Measurements from ENCODE around the gene AQP6.
"Not testable (repeated sequence)": the region's sequence is repeated elsewhere in the genome, so short reads cannot be mapped to it uniquely, and the experiment has no call there.

The AQP6 gene

DNA sequence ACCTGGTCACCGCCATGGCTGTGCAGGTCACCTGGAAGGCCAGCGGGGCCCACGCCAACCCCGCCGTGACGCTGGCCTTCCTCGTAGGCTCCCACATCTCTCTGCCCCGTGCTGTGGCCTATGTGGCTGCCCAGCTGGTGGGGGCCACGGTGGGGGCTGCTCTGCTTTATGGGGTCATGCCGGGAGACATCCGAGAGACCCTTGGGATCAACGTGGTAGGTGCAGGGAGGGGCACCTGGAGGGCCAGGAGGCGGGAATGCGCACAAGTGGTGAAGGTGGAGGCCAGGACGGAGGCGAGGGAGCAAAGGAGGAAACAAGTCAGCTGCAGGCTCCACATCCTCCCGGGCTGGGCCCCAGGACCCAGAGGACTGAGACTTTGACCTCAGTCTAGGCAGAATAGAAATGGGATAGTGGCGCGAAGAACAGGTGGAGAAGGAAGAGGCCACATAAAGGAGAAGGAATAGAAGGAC lies 649 bp downstream of the AQP6 start:
- DNase-seq = no peak

DNA sequence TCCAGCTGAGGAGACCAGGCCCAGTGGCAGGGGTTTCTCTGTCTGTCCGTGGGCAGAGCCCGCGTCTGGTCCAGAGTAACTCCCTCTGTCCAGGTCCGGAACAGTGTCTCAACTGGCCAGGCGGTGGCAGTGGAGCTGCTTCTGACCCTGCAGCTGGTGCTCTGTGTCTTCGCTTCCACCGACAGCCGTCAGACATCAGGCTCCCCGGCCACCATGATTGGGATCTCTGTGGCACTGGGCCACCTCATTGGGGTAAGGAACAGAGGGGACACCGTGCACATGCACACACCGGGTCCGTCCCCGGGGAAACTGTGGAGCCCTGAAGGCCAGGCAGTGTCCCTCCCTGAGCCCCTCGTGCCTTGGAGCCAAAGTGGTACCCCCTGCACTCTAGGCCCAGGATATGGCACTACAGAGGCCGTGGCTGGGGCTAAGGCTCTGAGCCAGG lies 1.5 kb downstream of the AQP6 start:
- DNase-seq = no peak

DNA sequence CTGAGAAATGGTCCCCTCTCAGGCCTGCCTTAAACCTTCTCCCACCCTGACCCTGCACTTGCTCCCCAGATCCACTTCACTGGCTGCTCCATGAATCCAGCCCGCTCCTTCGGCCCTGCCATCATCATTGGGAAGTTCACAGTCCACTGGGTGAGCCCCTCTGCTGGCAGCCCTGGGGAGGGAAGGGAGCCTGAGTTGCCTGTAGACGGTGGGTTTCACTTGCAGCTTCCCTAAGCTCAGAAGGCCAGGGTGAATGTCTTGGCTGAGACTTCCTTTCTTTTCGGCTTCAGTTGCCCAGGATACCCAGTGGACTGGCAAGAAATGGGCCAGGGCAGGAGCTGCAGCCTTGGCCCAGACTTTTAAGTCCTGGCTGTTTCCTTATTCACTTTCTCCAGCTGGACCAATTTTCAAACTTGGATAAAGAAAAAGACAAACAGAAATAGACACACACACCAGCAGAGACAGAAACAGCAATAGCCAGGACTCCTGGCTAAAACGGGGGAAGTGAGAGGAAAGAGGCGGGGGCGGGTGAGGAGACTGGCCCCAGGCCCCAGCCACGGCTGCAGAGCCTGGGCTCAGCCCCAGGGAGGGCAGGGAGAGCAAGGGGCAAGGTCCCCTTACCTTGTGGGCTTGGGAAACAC lies 2.0 kb downstream of the AQP6 start:
- DNase-seq = no peak

DNA sequence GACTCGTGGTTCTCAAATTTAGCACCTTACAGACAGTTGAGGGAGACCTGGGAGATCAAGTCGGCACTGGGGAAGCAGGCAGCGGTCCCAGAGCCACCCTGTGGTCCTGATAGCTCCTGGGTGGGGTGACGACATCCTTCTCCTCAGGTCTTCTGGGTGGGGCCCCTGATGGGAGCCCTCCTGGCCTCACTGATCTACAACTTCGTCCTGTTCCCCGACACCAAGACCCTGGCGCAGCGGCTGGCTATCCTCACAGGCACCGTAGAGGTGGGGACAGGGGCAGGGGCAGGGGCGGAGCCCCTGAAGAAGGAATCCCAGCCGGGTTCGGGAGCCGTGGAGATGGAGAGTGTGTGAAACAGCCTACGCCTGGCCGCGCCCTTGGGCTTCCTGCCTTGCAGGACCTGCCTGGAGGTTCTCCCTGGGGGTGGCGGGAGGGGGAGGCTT lies 2.6 kb downstream of the AQP6 start:
- DNase-seq = no peak

DNA sequence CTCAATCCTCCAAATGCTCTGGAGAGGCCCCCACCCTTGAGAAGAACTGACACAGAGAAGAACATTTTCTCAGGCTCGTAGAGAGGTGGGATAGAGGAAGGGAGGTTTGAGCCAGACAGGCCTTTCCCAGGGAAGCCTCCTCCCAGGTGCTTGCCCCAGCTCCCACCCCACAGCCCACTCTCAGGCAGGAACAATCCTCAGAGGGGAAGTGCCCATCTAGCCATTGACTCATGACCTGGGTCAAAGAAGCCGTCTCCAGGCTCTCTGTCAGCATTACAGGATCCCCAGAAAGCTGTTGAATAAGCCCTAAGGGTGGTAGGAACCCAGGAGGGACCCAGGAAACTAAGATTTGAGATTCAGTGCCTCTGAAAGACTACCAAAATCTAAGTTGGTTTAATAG lies 3.8 kb downstream of the AQP6 start:
- no peak for DNase-seq

DNA sequence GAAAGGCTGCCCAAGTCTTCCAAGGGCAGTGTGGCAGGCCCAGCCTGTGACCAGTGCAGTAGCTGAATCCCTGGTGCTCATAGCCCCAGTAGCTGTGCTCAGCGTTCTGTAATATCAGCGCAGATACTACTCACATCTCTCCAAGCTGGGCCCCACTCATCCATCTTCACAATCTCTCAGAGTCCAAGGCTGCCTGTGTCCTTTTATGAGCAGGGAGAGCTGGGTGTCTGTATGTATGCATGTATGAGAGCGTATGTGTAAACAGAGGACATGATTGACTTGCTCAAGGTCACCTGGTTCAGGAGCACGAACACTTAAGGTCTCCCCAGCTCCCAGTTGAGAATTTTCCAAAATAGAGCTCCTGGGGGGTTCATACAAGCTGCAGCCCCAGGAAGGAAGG lies 5.4 kb downstream of the AQP6 start:
- DNase-seq = no peak

DNA sequence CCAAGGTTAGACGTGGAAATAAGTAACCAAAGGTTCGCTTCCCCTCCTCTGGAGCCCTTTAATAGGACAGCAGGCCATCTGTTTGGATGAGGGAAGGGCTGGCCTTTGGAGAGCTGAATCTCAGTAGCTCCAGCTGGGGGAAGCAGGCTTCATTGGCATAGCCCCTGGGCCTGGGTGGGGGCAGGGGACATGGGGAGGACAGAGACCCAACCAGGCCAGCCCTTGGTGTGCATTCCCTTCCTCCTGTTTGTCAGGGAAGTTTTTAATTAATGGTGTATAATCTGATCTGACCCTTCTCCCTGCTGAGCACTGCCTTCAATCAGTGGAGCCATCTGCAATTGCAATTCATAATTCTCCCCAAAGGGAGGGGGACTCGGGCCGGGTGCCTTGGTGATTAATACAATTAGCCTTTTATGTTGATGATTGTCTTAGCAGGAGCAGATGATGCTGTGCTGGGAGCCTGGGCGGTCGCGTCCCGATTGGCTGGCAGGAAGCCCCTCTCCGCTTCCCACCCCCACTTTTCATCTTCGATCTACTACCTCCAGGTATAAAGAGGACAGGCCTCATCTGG lies 6.4 kb downstream of the AQP6 start:
- DNase-seq = no peak

DNA sequence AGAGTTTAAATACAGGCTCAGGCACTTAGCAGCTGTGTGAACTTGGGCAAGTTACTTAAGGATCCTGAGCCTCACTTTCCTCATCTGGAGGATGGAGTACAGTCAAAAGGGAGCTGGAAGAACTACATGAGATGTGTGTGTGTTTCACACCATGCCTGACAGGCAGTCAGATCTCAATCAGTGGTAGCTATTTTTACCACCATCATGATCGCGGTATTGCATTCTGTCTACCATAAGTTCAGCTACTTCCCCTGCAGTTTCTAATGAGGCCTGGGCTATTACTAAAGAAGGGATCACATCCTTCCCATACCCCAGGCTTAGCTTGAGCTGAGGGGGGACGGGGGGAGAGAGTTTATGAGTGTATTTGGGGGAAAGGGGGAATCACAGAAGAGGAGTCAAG lies 7.0 kb downstream of the AQP6 start:
- DNase-seq = no peak

DNA sequence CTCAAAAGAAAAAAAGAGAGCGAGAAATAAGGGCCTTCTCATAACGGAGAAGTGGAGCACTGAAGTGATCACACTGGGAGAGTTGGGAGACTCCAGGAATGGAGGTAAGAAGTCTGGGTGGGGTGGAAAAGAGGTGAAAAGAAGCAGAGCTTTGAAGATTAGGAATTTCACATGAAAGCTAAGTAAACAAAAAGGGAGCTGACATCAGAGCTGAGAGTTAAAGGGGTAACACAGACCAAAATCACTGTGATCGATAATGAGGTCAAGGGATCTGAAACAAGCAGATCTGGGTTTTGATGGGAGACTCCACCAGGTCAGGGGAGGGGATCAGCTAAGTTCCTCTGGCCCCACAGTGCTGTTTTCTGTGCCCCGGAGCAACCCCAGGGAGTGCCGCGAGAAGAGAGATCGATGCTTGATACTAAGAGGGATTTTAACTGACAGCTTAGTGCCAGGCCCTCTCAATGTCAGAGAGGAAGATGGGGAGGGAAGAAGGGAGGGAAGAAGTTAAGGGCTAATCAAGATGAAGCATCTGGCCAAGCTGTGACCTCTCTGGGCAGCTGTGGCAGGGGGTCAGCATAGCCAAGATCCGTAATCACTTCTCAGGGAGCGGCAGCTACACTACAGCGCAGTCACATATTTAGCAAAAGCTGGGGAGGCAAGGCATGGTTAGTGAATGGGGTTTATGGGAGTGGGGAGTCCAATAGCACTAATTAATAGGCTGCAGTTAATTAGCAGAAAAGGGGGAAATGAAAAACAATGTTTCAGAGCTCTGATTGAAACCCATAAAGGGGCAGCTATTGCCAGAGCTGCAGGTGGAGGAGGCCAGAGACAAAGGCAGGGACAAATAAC lies 8.0 kb downstream of the AQP6 start:
- no peak for DNase-seq

DNA sequence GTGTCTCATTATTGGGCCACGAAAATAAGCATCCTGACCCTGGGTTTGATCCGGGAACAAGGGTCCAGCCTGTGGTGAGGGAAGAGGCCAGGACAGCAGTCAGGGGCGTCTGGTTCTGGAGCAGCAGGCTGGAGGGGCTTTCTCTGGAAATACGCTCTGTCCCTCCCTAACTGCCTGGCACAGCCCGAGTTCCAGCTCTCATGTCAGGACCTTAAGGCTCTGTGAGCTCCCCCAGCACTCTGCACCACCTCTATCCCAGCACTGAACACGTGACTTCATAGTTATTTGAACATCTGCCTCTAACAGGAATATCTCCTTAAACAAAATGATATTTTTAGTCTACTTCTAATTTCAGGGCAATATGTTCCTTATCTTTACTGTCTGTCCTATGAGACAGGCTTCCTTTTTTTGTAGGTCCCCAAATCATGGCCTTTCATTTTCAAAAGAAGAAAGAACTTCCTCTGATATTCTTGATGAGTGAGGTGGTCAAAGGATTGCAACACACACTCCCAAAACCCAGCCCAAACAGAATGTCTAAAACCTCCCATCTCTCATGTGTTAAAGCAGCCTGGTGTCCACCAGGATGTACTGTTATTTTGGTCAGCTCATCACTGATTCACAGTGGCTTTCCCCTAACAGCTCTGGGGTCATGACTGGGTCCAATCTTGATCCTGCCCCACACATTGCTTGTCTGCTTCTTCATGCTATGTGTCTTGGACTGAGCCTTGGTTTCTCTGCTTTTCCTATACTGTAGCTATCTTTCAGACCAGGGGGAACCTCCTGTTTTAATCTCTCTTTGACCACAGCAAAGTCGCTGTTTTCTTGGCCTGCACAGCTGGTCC lies 9.7 kb downstream of the AQP6 start:
- no peak for DNase-seq

DNA sequence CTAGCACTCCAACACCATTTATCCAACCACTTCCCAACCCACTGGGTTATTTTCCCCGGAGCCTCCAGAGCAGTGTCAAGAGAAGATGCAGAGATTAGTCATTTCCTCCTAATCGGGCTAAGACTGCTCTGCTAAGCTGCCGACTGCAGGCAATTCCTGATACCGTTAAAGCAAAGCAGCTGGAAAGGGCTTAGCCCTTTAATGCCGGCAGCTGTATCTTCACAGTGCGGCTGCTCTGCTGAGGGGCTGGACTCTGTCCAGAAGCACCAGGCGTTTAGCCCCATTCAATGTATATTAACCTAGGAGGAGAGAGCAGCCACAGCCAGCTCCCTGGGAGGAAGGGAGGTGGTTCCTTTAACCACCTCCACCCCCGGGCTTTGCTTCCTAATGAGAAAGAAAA lies 11.1 kb downstream of the AQP6 start:
- no peak for DNase-seq

DNA sequence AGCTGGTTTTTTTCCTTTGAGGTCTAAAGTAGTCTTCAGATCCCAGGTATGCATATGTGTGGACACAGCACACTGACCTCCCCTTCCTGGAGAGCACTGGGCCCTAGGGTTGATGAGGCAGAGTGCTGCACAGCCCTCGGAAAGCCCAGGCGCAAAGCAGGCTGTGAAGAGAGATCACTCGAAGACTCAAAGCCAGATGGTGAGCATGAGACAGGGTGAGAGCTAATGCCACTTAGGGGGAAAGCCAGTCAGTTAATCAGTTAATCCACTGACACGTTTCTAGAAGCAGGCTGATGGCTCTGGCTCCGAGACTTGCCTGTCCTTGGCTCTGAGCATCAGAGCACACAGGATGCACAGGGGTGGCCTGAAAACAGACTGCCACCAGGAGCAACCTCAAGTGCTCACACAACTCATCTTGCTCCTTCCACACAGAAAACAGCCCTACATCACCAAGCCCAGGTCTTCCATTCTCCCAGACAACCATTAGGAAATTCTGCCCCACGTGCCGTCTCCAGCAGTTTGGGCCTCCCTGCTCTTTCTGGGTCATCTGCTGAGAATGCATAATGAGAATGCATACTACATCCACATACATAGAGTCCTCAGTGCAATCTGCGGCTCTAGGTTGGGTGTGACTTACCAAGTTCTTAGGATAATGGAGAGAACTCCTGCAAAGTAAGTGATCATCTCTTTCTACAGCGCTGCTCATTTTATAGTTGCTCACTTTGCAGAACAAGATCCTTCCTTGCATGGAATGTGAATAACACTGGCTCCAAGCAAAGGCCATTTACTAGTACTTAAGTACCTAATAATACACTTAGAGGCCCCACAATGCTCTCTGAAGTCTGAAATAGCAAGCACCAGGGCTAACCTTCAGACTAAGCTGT lies 12.0 kb downstream of the AQP6 start:
- DNase-seq = no peak

DNA sequence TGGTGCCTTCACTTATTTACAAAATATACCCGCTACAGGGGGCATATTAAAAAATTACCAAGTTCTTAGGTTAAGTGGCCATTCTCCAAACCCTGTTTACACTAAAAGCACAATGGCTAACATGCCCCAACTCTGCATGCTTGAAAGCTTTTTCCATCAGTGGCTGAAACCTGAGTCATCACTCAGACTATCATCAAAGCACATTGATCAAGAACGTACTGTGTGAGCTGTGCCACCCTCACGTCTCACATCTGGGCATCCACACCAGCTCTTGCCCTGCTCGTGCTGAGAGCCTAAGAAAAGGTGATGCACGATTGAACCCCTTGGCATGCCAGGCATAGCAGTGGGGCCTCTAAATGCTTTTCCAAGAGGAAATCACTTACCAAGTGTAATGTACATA lies 13.2 kb downstream of the AQP6 start:
- no peak for DNase-seq

DNA sequence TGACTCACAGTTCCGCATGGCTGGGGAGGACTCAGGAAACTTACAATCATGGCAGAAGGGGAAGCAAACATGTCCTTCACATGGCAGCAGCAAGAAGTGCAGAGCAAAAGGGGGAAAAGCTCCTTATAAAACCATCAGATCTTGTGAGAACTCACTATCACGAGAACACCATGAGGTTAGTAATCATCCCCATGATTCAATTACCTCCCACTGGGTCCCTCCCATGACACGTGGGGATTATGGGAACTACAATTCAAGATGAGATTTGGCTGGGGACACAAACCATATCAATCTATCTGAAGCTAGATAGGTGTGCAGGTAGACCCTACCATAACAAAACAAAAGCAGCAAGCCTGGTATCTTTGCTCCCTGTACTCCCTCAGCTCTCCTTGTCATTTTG lies 13.7 kb downstream of the AQP6 start:
- DNase-seq = not testable (repeated sequence)

DNA sequence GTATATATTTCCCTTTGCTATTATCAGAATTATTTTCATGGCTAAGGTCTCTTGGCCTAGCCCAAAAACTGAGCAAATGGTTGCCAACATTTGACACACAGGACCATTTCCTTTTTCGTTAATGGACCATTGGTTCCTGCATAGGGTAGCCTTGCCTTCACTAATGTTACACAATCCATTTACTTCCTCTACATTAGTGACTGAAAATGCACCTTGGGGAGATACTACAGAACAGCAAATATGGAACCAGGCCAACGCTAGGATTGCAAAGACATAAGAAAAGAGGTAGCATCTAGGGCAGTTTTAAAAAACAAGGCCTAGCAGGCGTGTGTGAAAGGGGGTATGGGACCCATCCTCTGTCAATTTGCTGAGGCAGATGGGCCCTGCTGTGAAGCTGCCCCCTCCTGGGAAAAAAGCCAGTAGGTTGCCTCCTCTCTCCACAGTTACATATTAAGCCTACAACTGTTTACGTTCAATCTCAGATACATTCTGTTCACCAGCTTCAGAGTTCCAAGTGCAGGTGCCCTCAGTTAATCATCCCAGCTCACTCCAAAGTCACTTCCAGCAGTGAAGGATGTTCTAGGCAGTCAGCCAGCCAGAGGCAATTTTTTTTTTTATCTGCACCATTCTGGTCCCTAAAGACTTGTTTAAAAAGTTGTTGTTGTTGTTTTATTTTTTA lies 15.0 kb downstream of the AQP6 start:
- no peak for DNase-seq

DNA sequence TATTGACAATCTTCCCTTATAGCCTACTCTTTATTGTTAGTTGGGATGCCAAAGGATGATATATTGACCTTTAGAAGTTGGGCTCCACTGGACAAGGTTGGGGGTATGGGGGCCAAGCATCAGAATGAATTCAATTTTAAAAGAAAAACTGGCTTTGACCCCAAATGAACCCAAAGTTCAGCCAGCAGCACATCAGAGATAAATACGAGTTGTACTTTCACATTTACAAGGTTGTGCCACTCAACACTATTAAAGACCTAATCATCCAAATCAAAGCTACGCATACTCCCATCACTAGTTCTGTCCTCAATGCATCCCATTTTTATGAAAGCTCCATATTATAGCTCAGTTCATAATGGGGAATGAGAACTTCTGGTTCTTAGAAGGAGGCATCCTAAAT lies 16.7 kb downstream of the AQP6 start:
- not testable (repeated sequence) for DNase-seq

DNA sequence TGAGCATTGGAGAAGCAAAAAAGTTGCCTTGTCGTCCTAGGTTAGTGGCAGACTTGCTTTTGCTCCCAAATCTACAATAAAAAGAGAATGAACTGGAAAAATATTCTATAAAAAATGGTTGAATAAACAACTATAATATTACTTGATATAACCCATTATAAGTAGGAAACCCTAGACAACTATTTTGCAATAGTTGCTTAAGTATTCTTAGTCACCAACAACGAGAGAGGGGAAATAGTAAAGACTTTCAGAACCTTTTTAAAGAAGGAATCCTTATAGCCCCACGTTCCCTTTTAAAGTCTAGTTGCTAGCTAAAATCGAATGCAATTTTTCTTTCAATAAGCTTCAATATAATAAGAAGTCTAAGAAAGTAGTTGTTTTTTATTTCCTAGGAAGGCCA lies 17.5 kb downstream of the AQP6 start:
- DNase-seq = no peak

DNA sequence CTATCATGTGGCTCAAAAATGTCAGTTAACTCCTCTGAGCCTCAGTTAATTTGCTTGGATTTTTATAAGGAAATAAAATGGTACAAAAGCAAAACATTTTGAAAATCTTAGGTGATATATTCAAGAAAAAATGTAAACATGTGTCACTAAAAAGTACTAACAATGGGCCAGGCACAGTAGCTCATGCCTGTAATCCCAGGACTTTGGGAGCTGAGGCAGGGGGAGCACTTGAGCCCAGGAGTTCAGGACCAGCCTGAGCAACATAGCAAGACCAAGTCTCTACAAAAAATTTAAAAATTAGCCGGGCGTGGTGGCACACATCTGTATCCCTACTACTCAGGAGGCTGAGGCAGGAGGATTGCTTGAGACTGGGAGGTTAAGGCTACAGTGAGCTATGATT lies 25.7 kb downstream of the AQP6 start:
- DNase-seq = no peak

DNA sequence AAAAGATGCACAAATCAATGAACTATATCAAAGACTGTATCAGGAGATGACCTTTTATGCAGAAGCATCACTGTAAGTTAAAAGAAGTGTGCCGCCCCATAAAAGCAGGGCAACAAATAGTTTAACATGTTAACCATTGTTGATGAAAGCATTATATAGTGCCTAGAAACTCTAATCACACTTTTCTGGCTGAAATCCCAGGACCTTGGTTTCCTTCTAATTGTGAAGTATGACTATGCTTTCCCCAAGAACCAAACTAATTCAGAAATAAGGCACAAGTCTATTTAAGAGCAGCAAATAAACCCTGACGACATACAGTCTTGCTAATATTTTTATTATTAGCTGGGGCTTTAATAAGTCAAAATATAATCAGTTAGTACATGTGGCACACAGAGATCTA lies 30.8 kb downstream of the AQP6 start:
- no peak for DNase-seq

DNA sequence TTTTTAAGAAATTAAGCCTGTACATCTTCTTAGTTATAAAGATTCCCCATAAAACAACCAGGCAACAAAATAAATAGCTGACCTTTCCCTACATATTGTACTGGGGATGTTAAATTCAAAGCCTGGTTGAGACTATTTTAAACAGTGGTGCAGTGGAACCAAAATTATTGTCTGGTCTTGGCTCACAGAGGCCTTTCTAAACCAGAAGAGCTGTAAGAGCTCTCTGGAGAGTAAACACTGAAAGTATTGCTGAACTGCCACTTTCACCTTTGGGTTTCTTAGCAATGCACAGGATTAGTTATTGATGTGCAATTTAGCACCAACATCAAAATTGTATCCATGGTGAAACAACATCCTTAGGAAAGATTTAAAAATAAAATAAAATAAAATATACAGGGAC lies 31.9 kb downstream of the AQP6 start:
- DNase-seq = no peak

DNA sequence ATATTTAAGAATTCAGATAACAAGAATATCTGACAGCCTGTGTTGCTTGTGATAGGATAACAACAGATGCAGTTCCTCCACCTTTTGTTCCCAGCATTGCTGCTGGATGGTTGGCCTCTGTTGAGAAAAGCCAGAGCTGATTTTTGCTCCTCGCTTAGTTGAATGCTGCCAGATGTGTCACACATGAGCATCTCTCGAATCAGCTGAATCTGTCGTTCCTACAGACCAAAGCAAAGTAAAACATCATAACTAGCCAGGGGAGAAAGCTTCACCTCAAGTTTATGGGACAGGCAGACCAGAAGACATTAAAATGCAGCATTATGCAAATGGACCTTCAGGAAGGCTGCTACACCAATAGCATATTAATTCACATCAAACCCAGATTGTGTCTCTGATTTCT lies 32.4 kb downstream of the AQP6 start:
- DNase-seq = no peak

DNA sequence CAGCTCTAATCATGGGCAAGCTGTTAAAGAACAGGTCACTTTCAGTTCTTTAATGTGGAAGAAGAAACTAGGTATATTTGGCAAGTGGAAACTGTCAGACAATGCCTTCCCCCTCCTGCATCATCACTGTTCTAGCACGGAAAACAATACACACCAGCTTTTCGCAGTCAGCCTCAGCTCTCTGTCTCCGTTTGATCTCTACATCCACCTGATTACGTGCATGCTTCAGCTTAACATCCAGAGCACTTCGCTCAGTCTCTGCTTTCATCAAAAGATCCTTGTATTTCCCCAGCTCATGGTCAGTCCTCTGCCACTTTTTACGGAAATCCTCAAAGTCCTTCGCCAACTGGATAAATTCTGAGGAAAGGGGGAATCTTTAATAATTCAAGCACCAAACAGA lies 33.5 kb downstream of the AQP6 start:
- no peak for DNase-seq
